HEK293T (cell line): Measurements from ENCODE around the gene MAP2K7.

Experiments
- NFRKB ChIP-seq: fragments of 450-650 bp; IDR thresholded peaks from 2 replicates; pipeline ENCODE4 v1.6.1; 2016; ENCODE audit warnings: mild to moderate bottlenecking, moderate library complexity
- SUZ12 ChIP-seq: fragments of 450-650 bp; IDR thresholded peaks from 2 replicates; pipeline ENCODE4 v1.6.1; 2016; ENCODE audit warnings: mild to moderate bottlenecking

DNA sequence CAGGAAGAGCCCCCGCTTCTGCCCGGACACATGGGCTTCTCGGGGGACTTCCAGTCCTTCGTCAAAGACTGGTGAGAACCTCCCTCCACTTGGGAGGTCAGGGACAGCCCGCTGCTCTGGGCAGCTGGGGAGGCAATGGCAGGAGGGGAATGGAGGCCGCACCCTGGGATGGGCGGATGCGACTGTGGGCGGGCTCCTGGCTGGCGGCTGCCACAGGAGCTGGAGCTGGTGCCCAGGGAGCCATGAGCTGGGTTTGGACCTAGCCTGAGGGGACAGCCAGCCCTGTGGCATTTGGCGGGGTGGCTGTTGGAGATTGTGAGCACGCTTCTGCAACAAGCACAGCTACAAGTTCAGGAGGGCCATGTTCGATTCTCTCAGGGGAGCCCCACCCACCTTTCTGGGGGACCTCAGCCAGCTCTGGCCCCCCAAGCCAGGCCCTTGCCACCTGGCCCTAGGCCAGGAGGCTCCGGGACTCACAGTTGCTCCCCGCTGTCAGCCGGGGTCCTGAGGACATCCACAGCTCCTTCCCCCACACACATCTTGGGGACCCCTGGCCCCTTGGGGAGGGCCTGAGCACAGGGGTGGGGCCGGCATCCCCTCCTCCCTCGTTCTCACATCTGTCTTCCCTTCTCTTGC, 7.9 kb downstream of the MAP2K7 start:
- TF ChIP-seq SUZ12 (no peak), NFRKB (no peak)
